H9 (cell line): ENCODE measurements around the gene GPR161. TPM values are rescaled to one million over a fixed set of nuclear protein-coding genes. Genes with fewer than 3 reads are reported as not detected.

Experiments used
- DNase-seq: peaks from one replicate; pipeline ENCODE4 v3.0.0-alpha.2; 2017
- H2AFZ ChIP-seq: one replicate; pipeline ENCODE4 v1.6.1; 2013; ENCODE audit warnings: mild to moderate bottlenecking, low read length, control low read depth, moderate library complexity
- H2AK5ac ChIP-seq: 2 replicates; pipeline ENCODE4 v1.6.1; 2013; ENCODE audit warnings: low read length, control low read depth, mixed read lengths; ENCODE audit not compliant: insufficient read length
- H2BK120ac ChIP-seq: one replicate; pipeline ENCODE4 v1.6.1; 2013; ENCODE audit warnings: low read depth, mild to moderate bottlenecking, low read length, control low read depth, inconsistent platforms; ENCODE audit not compliant: poor library complexity, severe bottlenecking
- H2BK12ac ChIP-seq: 2 replicates; pipeline ENCODE4 v1.6.1; 2013; ENCODE audit warnings: low read length, control low read depth, mixed read lengths, low read depth; ENCODE audit not compliant: insufficient read length
- H2BK15ac ChIP-seq: 2 replicates; pipeline ENCODE4 v1.6.1; 2013; ENCODE audit warnings: low read depth, low read length, control low read depth
- H2BK20ac ChIP-seq: one replicate; pipeline ENCODE4 v1.6.1; 2013; ENCODE audit warnings: low read depth, mild to moderate bottlenecking, low read length, control low read depth, inconsistent platforms; ENCODE audit not compliant: poor library complexity, severe bottlenecking
- H2BK5ac ChIP-seq: 2 replicates; pipeline ENCODE4 v1.6.1; 2013; ENCODE audit warnings: low read length, control low read depth, mixed read lengths; ENCODE audit not compliant: insufficient read length
- H3K14ac ChIP-seq: 2 replicates; pipeline ENCODE4 v1.6.1; 2013; ENCODE audit warnings: low read length, control low read depth; ENCODE audit not compliant: insufficient read depth
- H3K18ac ChIP-seq: 2 replicates; pipeline ENCODE4 v1.6.1; 2013; ENCODE audit warnings: low read depth, mild to moderate bottlenecking, mixed read lengths, low read length, control low read depth; ENCODE audit not compliant: insufficient read length
- H3K23ac ChIP-seq: 2 replicates; pipeline ENCODE4 v1.6.1; 2013; ENCODE audit warnings: low read length, control low read depth, mixed read lengths, low read depth; ENCODE audit not compliant: insufficient read length
- H3K23me2 ChIP-seq: 2 replicates; pipeline ENCODE4 v1.6.1; 2013; ENCODE audit warnings: low read depth, mild to moderate bottlenecking, mixed read lengths, low read length, control low read depth; ENCODE audit not compliant: insufficient read length, poor library complexity, severe bottlenecking
- H3K27ac ChIP-seq: 2 replicates; pipeline ENCODE4 v1.5.1; 2013; ENCODE audit warnings: low read length, control low read depth, mixed read lengths, low read depth; ENCODE audit not compliant: insufficient read length
- H3K27me3 ChIP-seq: 2 replicates; pipeline ENCODE4 v1.6.1; 2013; ENCODE audit warnings: low read length, control low read depth, inconsistent platforms; ENCODE audit not compliant: insufficient read depth
- H3K4ac ChIP-seq: 2 replicates; pipeline ENCODE4 v1.6.1; 2013; ENCODE audit warnings: low read depth, mild to moderate bottlenecking, control low read depth, inconsistent platforms, low read length, moderate library complexity
- H3K4me1 ChIP-seq: 2 replicates; pipeline ENCODE4 v1.6.1; 2013; ENCODE audit warnings: low read length, control low read depth, inconsistent platforms; ENCODE audit not compliant: insufficient read depth
- H3K4me2 ChIP-seq: 2 replicates; pipeline ENCODE4 v1.6.1; 2013; ENCODE audit warnings: low read length, control low read depth, mixed read lengths; ENCODE audit not compliant: insufficient read length, insufficient read depth
- H3K56ac ChIP-seq: 2 replicates; pipeline ENCODE4 v1.6.1; 2013; ENCODE audit warnings: low read depth, mild to moderate bottlenecking, mixed read lengths, low read length, control low read depth; ENCODE audit not compliant: insufficient read length
- H3K79me1 ChIP-seq: 2 replicates; pipeline ENCODE4 v1.6.1; 2013; ENCODE audit warnings: low read depth, mild to moderate bottlenecking, moderate library complexity, low read length, control low read depth, inconsistent platforms; ENCODE audit not compliant: insufficient read depth, poor library complexity, severe bottlenecking
- H3K79me2 ChIP-seq: 2 replicates; pipeline ENCODE4 v1.6.1; 2013; ENCODE audit warnings: low read length, control low read depth, inconsistent platforms; ENCODE audit not compliant: insufficient read depth
- H3K9ac ChIP-seq: 2 replicates; pipeline ENCODE4 v1.6.1; 2013; ENCODE audit warnings: low read length, control low read depth, mixed read lengths; ENCODE audit not compliant: insufficient read length; ENCODE audit errors: extremely low read depth
- H3K9me3 ChIP-seq: one replicate; pipeline ENCODE4 v1.6.1; 2013; ENCODE audit warnings: low read depth, low read length, inconsistent platforms; ENCODE audit not compliant: control insufficient read depth
- H3T11ph ChIP-seq: one replicate; pipeline ENCODE4 v1.6.1; 2013; ENCODE audit warnings: mild to moderate bottlenecking, low read length, control low read depth, inconsistent platforms
- H4K20me1 ChIP-seq: one replicate; pipeline ENCODE4 v1.6.1; 2013; ENCODE audit not compliant: control insufficient read depth, insufficient read length, insufficient read depth
- H4K5ac ChIP-seq: 2 replicates; pipeline ENCODE4 v1.6.1; 2013; ENCODE audit warnings: low read depth, mild to moderate bottlenecking, mixed read lengths, low read length, control low read depth; ENCODE audit not compliant: insufficient read length
- H4K8ac ChIP-seq: replicated peaks from 2 replicates; pipeline ENCODE4 v1.6.1; 2013; ENCODE audit warnings: low read length, control low read depth, mixed read lengths, low read depth; ENCODE audit not compliant: insufficient read length
- H4K91ac ChIP-seq: 2 replicates; pipeline ENCODE4 v1.6.1; 2013; ENCODE audit warnings: low read depth, mild to moderate bottlenecking, moderate library complexity, mixed read lengths, low read length, control low read depth; ENCODE audit not compliant: insufficient read length
- H3K27ac Mint-ChIP-seq, 3 experiments: 2 replicates in 2 of 3; 3 replicates in 1 of 3; pipeline ENCODE4 v1.8.0; 2020 to 2021; ENCODE audit warnings: mixed read lengths in 3 of 3, mild to moderate bottlenecking in 1 of 3, moderate library complexity in 1 of 3
- H3K27me3 Mint-ChIP-seq: 2 replicates; pipeline ENCODE4 v1.8.0; 2021; ENCODE audit warnings: low read depth, mild to moderate bottlenecking, moderate library complexity, mixed read lengths
- H3K36me3 Mint-ChIP-seq, 3 experiments: 2 replicates in 2 of 3; 3 replicates in 1 of 3; pipeline ENCODE4 v1.8.0; 2020 to 2021; ENCODE audit warnings: low read depth in 3 of 3, mixed read lengths in 3 of 3; ENCODE audit not compliant: insufficient read depth in 1 of 3
- H3K4me1 Mint-ChIP-seq, 2 experiments: 2 replicates each; pipeline ENCODE4 v1.8.0; 2020; ENCODE audit warnings: mixed read lengths in 2 of 2
- H3K4me3 Mint-ChIP-seq, 2 experiments: 2 replicates in 1 of 2; 3 replicates in 1 of 2; pipeline ENCODE4 v1.8.0; 2020 to 2021; ENCODE audit warnings: mild to moderate bottlenecking in 2 of 2, mixed read lengths in 2 of 2, moderate library complexity in 1 of 2
- H3K9me3 Mint-ChIP-seq, 2 experiments: 2 replicates in 1 of 2; 3 replicates in 1 of 2; pipeline ENCODE4 v1.8.0; 2020; ENCODE audit warnings: mild to moderate bottlenecking in 2 of 2, mixed read lengths in 2 of 2, moderate library complexity in 1 of 2
- CTCF ChIP-seq: fragments of 200-600 bp; sonication (generic); conservative IDR thresholded peaks from 3 replicates; pipeline ENCODE4 v1.8.0; 2021; ENCODE audit warnings: antibody characterized with exemption, mild to moderate bottlenecking
- WGBS: extraction: QIAGEN DNeasy Blood & Tissue Kit; methylation state at CpG from one replicate; pipeline ENCODE4 v1.1.7; 2013; ENCODE audit warnings: missing lambda C conversion rate, low lambda C conversion rate, mixed read lengths; ENCODE audit not compliant: insufficient read length; ENCODE audit errors: extremely low coverage; 5-methylcytosine and 5-hydroxymethylcytosine counted together
- total RNA-seq: library from RNA; stranded (reverse); gene quantifications from 2 replicates; pipeline ENCODE4 v1.2.1, GENCODE V29; 2021

Gene GPR161
- total RNA-seq, 1 experiment from 2014 or later: 10.6 TPM

GRCh38 chr1:168170564-168171508 lies 34.1 kb upstream of the GPR161 start:
- Histone ChIP-seq H2AFZ (no peak overlapping the region), H3K79me1 (no peaks in the 10 kb centered on the region), H3K27ac (no peak overlapping the region), H3K14ac (no peak overlapping the region), H3K4ac (no peak overlapping the region), H2BK5ac (no peak overlapping the region), H2BK15ac (no peak overlapping the region), H3K79me2 (no peaks in the 10 kb centered on the region), H3K9me3 (no peaks in the 10 kb centered on the region), H4K8ac (no peak overlapping the region), H2BK12ac (no peak overlapping the region), H3K9ac (no peak overlapping the region), H4K20me1 (no peaks in the 10 kb centered on the region), H3K18ac (no peak overlapping the region), H2AK5ac (no peak overlapping the region), H2BK120ac (no peak overlapping the region), H3T11ph (no peak overlapping the region), H2BK20ac (no peak overlapping the region), H3K23me2 (no peaks in the 10 kb centered on the region), H4K91ac (no peak overlapping the region), H3K56ac (no peak overlapping the region), H3K4me2 (no peak overlapping the region), H3K27me3 (no peaks in the 10 kb centered on the region), H3K4me1 (no peaks in the 10 kb centered on the region), H4K5ac (no peak overlapping the region), H3K23ac (no peak overlapping the region)
- Mint-ChIP-seq H3K36me3 (no peaks in the 10 kb centered on the region), H3K4me1 (no peaks in the 10 kb centered on the region), H3K4me3 (no peak overlapping the region), H3K9me3 (peaks cover 0 to 3% of the 10 kb centered on the region in 2 experiments; a peak in 1 of 5 replicates), H3K27me3 (no peaks in the 10 kb centered on the region; the same call in 1 of the 2 replicates), H3K27ac (no peak overlapping the region; a peak in 1 of 7 replicates)
- WGBS: no CpG with 5 or more reads among the region's 7 CpGs
- TF ChIP-seq CTCF: no peak
- no peak for DNase-seq
